Panc1 (cell line): ENCODE results near the gene THUMPD1. TPM values are rescaled to one million over a fixed set of nuclear protein-coding genes. Genes with fewer than 3 reads are reported as not detected.

Experiments
- ATAC-seq: fragments of 200-7000 bp; cut with Tn5 transposase; 2 replicates; pipeline ENCODE4 v1.9.1; 2020; ENCODE audit warnings: mild to moderate bottlenecking, moderate library complexity
- BruUV-seq: library from RNA; stranded (reverse); fragments of 400-500 nt; replicated peaks from 2 replicates; lab custom pipeline; 2021; lab: Mats Ljungman, UMichigan
- CTCF ChIA-PET: fragments of 300-600 bp; sonication (Branson Sonifier 250); formaldehyde crosslinking; loops from one replicate; lab custom pipeline; 2022; ENCODE audit warnings: antibody characterized with exemption; lab: Charles Lee
- POLR2A ChIA-PET: fragments of 300-600 bp; sonication (Branson Sonifier 250); formaldehyde crosslinking; loops from one replicate; lab custom pipeline; 2022; ENCODE audit warnings: antibody characterized with exemption; lab: Charles Lee
- DNase-seq: peaks from one replicate; pipeline ENCODE4 v3.0.0-alpha.2; 2010; ENCODE audit warnings: low read depth, low spot score
- H3K27ac ChIP-seq: 2 replicates; pipeline ENCODE4 v1.5.1; 2011; ENCODE audit warnings: mild to moderate bottlenecking, low read length, inconsistent platforms
- H3K27me3 ChIP-seq: fragments of 200-500 bp; sonication (Bioruptor generic); 2 replicates; pipeline ENCODE4 v1.6.0; 2014; ENCODE audit warnings: low read length, inconsistent platforms; ENCODE audit not compliant: control insufficient read depth, insufficient read depth
- H3K36me3 ChIP-seq: fragments of 200-500 bp; sonication (Bioruptor generic); 2 replicates; pipeline ENCODE4 v1.5.1; 2014; ENCODE audit warnings: inconsistent platforms, mild to moderate bottlenecking, low read length, moderate library complexity; ENCODE audit not compliant: control insufficient read depth, insufficient read depth
- H3K4me1 ChIP-seq: 2 replicates; pipeline ENCODE4 v1.5.1; 2011; ENCODE audit warnings: inconsistent platforms, mild to moderate bottlenecking, low read length, moderate library complexity; ENCODE audit not compliant: control insufficient read depth, insufficient read depth
- H3K4me3 ChIP-seq, 2 experiments: 2 replicates each; pipeline ENCODE4 v1.5.1; 2011 to 2012; ENCODE audit warnings: low read depth in 2 of 2, low read length in 2 of 2, mild to moderate bottlenecking in 2 of 2, inconsistent platforms in 1 of 2, moderate library complexity in 1 of 2
- H3K9me3 ChIP-seq: fragments of 200-500 bp; sonication (Bioruptor generic); 2 replicates; pipeline ENCODE4 v1.5.1; 2014; ENCODE audit warnings: low read depth, mild to moderate bottlenecking, inconsistent platforms, low read length, moderate library complexity; ENCODE audit not compliant: control insufficient read depth, insufficient read depth
- POLR2AphosphoS5 ChIP-seq: IDR thresholded peaks from 2 replicates; pipeline ENCODE4 v1.6.1; 2012; ENCODE audit warnings: mild to moderate bottlenecking, low read depth, low read length, moderate library complexity
- SIN3A ChIP-seq: IDR thresholded peaks from 2 replicates; pipeline ENCODE4 v1.6.1; 2012; ENCODE audit warnings: low read depth, mild to moderate bottlenecking, low read length, moderate library complexity, borderline replicate concordance; ENCODE audit not compliant: insufficient read depth
- TCF7L2 ChIP-seq: IDR thresholded peaks from 2 replicates; pipeline ENCODE4 v1.6.1; 2011; ENCODE audit warnings: mild to moderate bottlenecking, low read depth, low read length, inconsistent platforms
- in situ Hi-C: cut with HindIII; loops from 2 replicates; pipeline ENCODE4 v1.10.0; 2016; ENCODE audit warnings: low sequenced_read_pairs, low pct_unique_long_range_greater_than_20kb
- intact Hi-C: fragments of 100-400 bp; cut with micrococcal nuclease; formaldehyde crosslinking; loops from one replicate; pipeline ENCODE4 v1.10.0; 2022; ENCODE audit not compliant: unreplicated experiment
- total RNA-seq: library from RNA; stranded (reverse); gene quantifications from one replicate; pipeline ENCODE4 v1.2.1, GENCODE V29; 2021; ENCODE audit not compliant: unreplicated experiment
- TF ChIP-seq, protein P1 (sequence below), 2 experiments: IDR thresholded peaks; 2 replicates each; pipeline ENCODE4 v1.6.1; 2011 to 2012; ENCODE audit warnings: low read depth in 2 of 2, control low read depth in 1 of 2, low read length in 1 of 2, mild to moderate bottlenecking in 1 of 2, moderate library complexity in 1 of 2; ENCODE audit not compliant: insufficient read depth in 1 of 2
- TF ChIP-seq, protein P2 (sequence below): fragments of 450-650 bp; IDR thresholded peaks from 2 replicates; pipeline ENCODE4 v1.5.1; 2017; ENCODE audit warnings: mild to moderate bottlenecking

THUMPD1 gene
- total RNA-seq, 1 experiment from 2014 or later, result 36.2 TPM

DNA sequence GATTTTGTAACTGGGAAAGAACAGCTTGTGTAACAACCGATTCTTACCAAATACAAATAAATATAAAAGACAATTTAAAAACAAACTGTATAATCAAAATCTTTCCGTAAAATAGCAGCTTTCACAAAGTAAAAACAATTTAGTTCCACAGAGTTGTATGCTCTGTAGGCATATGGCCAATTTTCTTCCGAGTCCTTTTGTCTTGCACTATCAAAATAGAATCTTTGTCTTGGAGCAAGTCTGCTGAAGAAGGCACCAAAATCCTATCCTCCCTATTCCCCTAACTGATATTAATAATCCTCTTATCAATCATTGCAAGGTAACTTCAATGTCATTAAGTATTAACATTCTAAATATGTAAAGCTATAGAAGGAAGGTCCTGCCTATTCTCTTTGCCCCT, 7.6 kb downstream of the THUMPD1 start:
- Histone ChIP-seq H3K27me3 (peaks cover 6% of the 10 kb centered on the region), H3K9me3 (no peaks in the 10 kb centered on the region), H3K27ac (no peak overlapping the region), H3K4me1 (no peaks in the 10 kb centered on the region), H3K36me3 (peaks cover 27% of the 10 kb centered on the region), H3K4me3 (no peak overlapping the region)
- intact Hi-C loops, result no loop called here
- ATAC-seq (no peak), DNase-seq (no peak)
- CTCF ChIA-PET, result no interaction called here
- POLR2A ChIA-PET, result no interaction called here
- in situ Hi-C loops, result no loop called here
- no TSS peak for BruUV-seq
- TF ChIP-seq, protein P1, sequence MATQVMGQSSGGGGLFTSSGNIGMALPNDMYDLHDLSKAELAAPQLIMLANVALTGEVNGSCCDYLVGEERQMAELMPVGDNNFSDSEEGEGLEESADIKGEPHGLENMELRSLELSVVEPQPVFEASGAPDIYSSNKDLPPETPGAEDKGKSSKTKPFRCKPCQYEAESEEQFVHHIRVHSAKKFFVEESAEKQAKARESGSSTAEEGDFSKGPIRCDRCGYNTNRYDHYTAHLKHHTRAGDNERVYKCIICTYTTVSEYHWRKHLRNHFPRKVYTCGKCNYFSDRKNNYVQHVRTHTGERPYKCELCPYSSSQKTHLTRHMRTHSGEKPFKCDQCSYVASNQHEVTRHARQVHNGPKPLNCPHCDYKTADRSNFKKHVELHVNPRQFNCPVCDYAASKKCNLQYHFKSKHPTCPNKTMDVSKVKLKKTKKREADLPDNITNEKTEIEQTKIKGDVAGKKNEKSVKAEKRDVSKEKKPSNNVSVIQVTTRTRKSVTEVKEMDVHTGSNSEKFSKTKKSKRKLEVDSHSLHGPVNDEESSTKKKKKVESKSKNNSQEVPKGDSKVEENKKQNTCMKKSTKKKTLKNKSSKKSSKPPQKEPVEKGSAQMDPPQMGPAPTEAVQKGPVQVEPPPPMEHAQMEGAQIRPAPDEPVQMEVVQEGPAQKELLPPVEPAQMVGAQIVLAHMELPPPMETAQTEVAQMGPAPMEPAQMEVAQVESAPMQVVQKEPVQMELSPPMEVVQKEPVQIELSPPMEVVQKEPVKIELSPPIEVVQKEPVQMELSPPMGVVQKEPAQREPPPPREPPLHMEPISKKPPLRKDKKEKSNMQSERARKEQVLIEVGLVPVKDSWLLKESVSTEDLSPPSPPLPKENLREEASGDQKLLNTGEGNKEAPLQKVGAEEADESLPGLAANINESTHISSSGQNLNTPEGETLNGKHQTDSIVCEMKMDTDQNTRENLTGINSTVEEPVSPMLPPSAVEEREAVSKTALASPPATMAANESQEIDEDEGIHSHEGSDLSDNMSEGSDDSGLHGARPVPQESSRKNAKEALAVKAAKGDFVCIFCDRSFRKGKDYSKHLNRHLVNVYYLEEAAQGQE (IDR thresholded peaks at IDR 0.05; ENCODE audit: insufficient read depth in 1 of 2, low read depth in 2 of 2, low read length in 1 of 2), result no peak
- TF ChIP-seq TCF7L2 (no peak), POLR2AphosphoS5 (no peak), SIN3A (no peak)
- TF ChIP-seq, protein P2, sequence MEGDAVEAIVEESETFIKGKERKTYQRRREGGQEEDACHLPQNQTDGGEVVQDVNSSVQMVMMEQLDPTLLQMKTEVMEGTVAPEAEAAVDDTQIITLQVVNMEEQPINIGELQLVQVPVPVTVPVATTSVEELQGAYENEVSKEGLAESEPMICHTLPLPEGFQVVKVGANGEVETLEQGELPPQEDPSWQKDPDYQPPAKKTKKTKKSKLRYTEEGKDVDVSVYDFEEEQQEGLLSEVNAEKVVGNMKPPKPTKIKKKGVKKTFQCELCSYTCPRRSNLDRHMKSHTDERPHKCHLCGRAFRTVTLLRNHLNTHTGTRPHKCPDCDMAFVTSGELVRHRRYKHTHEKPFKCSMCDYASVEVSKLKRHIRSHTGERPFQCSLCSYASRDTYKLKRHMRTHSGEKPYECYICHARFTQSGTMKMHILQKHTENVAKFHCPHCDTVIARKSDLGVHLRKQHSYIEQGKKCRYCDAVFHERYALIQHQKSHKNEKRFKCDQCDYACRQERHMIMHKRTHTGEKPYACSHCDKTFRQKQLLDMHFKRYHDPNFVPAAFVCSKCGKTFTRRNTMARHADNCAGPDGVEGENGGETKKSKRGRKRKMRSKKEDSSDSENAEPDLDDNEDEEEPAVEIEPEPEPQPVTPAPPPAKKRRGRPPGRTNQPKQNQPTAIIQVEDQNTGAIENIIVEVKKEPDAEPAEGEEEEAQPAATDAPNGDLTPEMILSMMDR, result no peak

DNA sequence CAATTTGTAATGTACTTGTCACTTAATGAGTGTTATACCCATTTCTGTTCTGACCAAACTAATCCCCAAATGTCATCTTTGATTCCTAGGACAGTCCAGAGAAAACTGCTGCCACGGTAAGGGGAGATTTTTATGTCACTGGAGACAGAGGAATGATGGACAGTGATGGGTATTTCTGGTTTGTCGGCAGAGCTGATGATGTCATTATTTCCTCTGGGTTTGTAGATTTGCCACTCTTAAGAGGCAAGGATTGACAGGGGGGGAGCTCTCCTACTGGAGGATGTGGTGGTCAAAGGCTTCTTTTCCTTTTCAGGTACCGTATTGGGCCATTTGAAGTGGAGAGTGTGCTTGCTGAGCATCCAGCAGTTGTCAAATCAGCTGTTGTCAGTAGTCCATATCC, 12.5 kb downstream of the THUMPD1 start:
- no peaks in the 10 kb centered on the region for H3K9me3 ChIP-seq
- no peaks in the 10 kb centered on the region for H3K36me3 ChIP-seq
- ATAC-seq (no peak), DNase-seq (no peak)
- no peaks in the 10 kb centered on the region for H3K4me1 ChIP-seq
- BruUV-seq, result no TSS peak
- intact Hi-C loops, result no loop called here
- ChIA-PET POLR2A (no interaction called here), CTCF (no interaction called here)
- in situ Hi-C loops, result no loop called here
- H3K27me3 ChIP-seq, result peaks cover 6% of the 10 kb centered on the region
- H3K27ac ChIP-seq, result no peak overlapping the region
- no peak overlapping the region for H3K4me3 ChIP-seq
- TF ChIP-seq POLR2AphosphoS5 (no peak), SIN3A (no peak), TCF7L2 (no peak)
- TF ChIP-seq, protein P1 (IDR thresholded peaks at IDR 0.05; ENCODE audit: insufficient read depth in 1 of 2, low read depth in 2 of 2, low read length in 1 of 2), result no peak
- TF ChIP-seq, protein P2, result no peak
